Measurements from ENCODE around the gene BAG3. TPM values are rescaled to one million over a fixed set of nuclear protein-coding genes. Genes with fewer than 3 reads are reported as not detected.

BAG3 gene
- total RNA-seq, 1 experiment from 2014 or later = 57.0 TPM

DNA sequence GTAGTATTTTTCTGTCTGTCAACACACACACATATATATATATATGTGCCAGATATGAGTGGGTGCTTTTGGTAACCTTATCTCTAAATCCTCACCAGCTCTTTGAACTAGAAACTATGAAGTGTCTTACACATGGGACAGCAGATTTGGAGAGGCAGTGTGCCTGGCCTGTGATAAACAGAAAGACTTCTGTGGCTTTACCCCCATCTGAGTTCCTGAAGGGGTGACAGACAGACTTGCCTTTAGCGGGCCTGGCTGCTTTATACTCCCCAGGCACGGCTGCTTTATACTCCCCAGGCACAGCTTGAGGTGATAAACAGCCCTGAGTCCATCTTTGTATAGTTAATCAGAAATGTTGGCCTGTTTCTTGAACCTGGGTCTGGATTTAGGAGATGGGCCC is 5.6 kb downstream of the BAG3 start (continued):
- no peak for TF ChIP-seq EZH2 (IDR thresholded peaks at IDR 0.05)
- TF ChIP-seq YY1 (IDR thresholded peaks at IDR 0.05; ENCODE audit: extremely low read depth, insufficient replicate concordance, low read depth, low read length) = no peak

DNA sequence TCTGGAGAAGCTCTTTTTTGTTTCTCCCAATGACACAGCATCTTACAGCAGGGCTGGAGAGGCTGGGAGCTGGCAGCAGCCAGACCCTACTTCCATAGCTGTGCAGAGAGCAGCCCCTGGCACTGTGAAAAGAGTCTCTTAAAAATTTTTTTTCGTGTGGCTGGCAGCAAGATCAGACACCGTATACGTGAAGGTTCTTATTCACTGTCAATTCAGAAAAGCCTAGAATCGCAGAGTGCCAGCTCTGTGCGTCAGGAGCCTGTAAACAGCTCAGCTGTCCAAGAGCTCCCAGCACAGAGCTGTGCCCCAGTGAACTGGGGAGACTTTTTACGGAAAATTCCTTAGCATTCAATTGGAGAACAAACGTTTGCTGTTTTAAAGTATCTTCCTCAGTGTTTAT is 6.5 kb downstream of the BAG3 start:
- H3K4me3 ChIP-seq (replicated peaks in 1 of 2; ENCODE audit: low read depth in 1 of 2, low read length in 2 of 2) = peak overlapping the region in 1 of 2 experiments; percentile 42; a peak in 1 of 4 replicates
- ChIA-PET POLR2A (interaction anchor here (0.7 to 0.8 kb wide), 2 partner anchors 9 to 10 kb away, joined by 3 to 4 read pairs; no protein-coding TSS in a partner anchor), CTCF (interaction anchor here (0.9 to 1.4 kb wide), 2 partner anchors 55 to 202 kb away, joined by 4 to 6 read pairs; no protein-coding TSS in a partner anchor), RAD21 (ENCODE audit: low non-redundant PET in 1 of 2, low total read pairs in 2 of 2, uncharacterized antibody in 2 of 2, unreplicated experiment in 2 of 2) (interaction anchor here in 1 of 2 experiments (1.7 kb wide), 1 partner anchor 10 kb away, joined by 4 read pairs; no protein-coding TSS in a partner anchor)
- no peak for DNase-seq (ENCODE audit: low read depth, low spot score)
- H3K27me3 ChIP-seq (ENCODE audit: insufficient read depth, low read length) = no peaks in the 10 kb centered on the region
- ATAC-seq = peak; percentile 41
- 0 out of 4 replicates have a peak, but pooled peaks cover 0 to 3% of the 10 kb centered on the region in 2 experiments for H3K9me3 ChIP-seq (ENCODE audit: control insufficient read depth in 1 of 2, insufficient read depth in 1 of 2, low read depth in 1 of 2, low read length in 2 of 2)
- H3K9me2 ChIP-seq (ENCODE audit: insufficient read depth) = no peaks in the 10 kb centered on the region
- peak overlapping the region; percentile 83 for H3K4me2 ChIP-seq (ENCODE audit: low read length)
- no peak overlapping the region for H2AFZ ChIP-seq (ENCODE audit: low read depth, low read length, poor library complexity, severe bottlenecking)
- BruUV-seq (replicated peaks) = no TSS peak
- TF ChIP-seq CBX3 (IDR thresholded peaks at IDR 0.05; ENCODE audit: low read depth) (no peak), EGR1 (IDR thresholded peaks at IDR 0.05; ENCODE audit: low read depth) (no peak), YY1 (IDR thresholded peaks at IDR 0.05; ENCODE audit: extremely low read depth, insufficient replicate concordance, low read depth, low read length) (no peak), CEBPB (IDR thresholded peaks at IDR 0.05; ENCODE audit: low read depth) (no peak), POLR2A (IDR thresholded peaks at IDR 0.05; ENCODE audit: borderline replicate concordance, extremely low read depth, insufficient read depth, insufficient read length) (no peak), RAD21 (IDR thresholded peaks at IDR 0.05; ENCODE audit: low read depth) (no peak), TCF7L2 (IDR thresholded peaks at IDR 0.05; ENCODE audit: borderline replicate concordance, extremely low read depth, insufficient read depth, insufficient read length) (no peak), ZNF274 (IDR thresholded peaks at IDR 0.05; ENCODE audit: low read depth, low read length) (no peak), JUND (IDR thresholded peaks at IDR 0.05) (no peak), POLR2AphosphoS5 (IDR thresholded peaks at IDR 0.05; ENCODE audit: low read depth, low read length) (no peak), SP1 (IDR thresholded peaks at IDR 0.05; ENCODE audit: low read depth) (no peak), ELF1 (IDR thresholded peaks at IDR 0.05; ENCODE audit: borderline replicate concordance, low read depth) (no peak), FOSL1 (IDR thresholded peaks at IDR 0.05; ENCODE audit: low read depth) (no peak)
- TF ChIP-seq, protein P1, sequence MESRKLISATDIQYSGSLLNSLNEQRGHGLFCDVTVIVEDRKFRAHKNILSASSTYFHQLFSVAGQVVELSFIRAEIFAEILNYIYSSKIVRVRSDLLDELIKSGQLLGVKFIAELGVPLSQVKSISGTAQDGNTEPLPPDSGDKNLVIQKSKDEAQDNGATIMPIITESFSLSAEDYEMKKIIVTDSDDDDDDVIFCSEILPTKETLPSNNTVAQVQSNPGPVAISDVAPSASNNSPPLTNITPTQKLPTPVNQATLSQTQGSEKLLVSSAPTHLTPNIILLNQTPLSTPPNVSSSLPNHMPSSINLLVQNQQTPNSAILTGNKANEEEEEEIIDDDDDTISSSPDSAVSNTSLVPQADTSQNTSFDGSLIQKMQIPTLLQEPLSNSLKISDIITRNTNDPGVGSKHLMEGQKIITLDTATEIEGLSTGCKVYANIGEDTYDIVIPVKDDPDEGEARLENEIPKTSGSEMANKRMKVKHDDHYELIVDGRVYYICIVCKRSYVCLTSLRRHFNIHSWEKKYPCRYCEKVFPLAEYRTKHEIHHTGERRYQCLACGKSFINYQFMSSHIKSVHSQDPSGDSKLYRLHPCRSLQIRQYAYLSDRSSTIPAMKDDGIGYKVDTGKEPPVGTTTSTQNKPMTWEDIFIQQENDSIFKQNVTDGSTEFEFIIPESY (IDR thresholded peaks at IDR 0.05; ENCODE audit: extremely low read depth, insufficient replicate concordance, low read length) = no peak
- TF ChIP-seq, protein P2, sequence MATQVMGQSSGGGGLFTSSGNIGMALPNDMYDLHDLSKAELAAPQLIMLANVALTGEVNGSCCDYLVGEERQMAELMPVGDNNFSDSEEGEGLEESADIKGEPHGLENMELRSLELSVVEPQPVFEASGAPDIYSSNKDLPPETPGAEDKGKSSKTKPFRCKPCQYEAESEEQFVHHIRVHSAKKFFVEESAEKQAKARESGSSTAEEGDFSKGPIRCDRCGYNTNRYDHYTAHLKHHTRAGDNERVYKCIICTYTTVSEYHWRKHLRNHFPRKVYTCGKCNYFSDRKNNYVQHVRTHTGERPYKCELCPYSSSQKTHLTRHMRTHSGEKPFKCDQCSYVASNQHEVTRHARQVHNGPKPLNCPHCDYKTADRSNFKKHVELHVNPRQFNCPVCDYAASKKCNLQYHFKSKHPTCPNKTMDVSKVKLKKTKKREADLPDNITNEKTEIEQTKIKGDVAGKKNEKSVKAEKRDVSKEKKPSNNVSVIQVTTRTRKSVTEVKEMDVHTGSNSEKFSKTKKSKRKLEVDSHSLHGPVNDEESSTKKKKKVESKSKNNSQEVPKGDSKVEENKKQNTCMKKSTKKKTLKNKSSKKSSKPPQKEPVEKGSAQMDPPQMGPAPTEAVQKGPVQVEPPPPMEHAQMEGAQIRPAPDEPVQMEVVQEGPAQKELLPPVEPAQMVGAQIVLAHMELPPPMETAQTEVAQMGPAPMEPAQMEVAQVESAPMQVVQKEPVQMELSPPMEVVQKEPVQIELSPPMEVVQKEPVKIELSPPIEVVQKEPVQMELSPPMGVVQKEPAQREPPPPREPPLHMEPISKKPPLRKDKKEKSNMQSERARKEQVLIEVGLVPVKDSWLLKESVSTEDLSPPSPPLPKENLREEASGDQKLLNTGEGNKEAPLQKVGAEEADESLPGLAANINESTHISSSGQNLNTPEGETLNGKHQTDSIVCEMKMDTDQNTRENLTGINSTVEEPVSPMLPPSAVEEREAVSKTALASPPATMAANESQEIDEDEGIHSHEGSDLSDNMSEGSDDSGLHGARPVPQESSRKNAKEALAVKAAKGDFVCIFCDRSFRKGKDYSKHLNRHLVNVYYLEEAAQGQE (IDR thresholded peaks at IDR 0.05; ENCODE audit: low read depth) = no peak
- TF ChIP-seq, protein P3, sequence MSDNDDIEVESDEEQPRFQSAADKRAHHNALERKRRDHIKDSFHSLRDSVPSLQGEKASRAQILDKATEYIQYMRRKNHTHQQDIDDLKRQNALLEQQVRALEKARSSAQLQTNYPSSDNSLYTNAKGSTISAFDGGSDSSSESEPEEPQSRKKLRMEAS (IDR thresholded peaks at IDR 0.05) = no peak
- TF ChIP-seq, protein P4, sequence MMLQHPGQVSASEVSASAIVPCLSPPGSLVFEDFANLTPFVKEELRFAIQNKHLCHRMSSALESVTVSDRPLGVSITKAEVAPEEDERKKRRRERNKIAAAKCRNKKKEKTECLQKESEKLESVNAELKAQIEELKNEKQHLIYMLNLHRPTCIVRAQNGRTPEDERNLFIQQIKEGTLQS (IDR thresholded peaks at IDR 0.05) = no peak
- intact Hi-C loops (cut with micrococcal nuclease) = loop anchor here (2.0 kb wide), 1 partner anchor 61 kb away; the partner anchor contains the start of gene TIAL1
- peaks cover 6% of the 10 kb centered on the region; the same call in 1 of the 2 replicates for H4K20me1 ChIP-seq (ENCODE audit: insufficient read depth)
- peaks cover 100% of the 10 kb centered on the region for H3K79me2 ChIP-seq (ENCODE audit: insufficient read depth, low read length)
- peaks cover 10 to 51% of the 10 kb centered on the region in 2 experiments; a peak in 3 of 4 replicates for H3K36me3 ChIP-seq (ENCODE audit: control insufficient read depth in 1 of 2, insufficient read depth in 2 of 2, low read length in 2 of 2)
- peak overlapping the region; percentile 79 for H3K27ac ChIP-seq (ENCODE audit: low read depth, low read length)
- H3K4me1 ChIP-seq (ENCODE audit: control insufficient read depth in 1 of 2, insufficient read depth in 2 of 2, low read length in 2 of 2) = peaks cover 46 to 88% of the 10 kb centered on the region in 2 experiments
- peak overlapping the region; percentile 29 for H3K9ac ChIP-seq (ENCODE audit: low read length)
